GM23338 (cell line): ENCODE results near the gene NAP1L4. TPM values are rescaled to one million over a fixed set of nuclear protein-coding genes. Genes with fewer than 3 reads are reported as not detected.

Experiments used
- ATAC-seq: fragments of 200-7000 bp; cut with Tn5 transposase; 3 replicates; pipeline ENCODE4 v1.9.1; 2020
- DNase-seq: peaks from one replicate; pipeline ENCODE4 v3.0.0-alpha.2; 2015; ENCODE audit warnings: low spot score
- H2AFZ ChIP-seq: fragments of 200-600 bp; sonication (generic); 2 replicates; pipeline ENCODE4 v1.8.0; 2016; ENCODE audit warnings: antibody characterized with exemption, mild to moderate bottlenecking, moderate library complexity
- H3F3A ChIP-seq: fragments of 200-600 bp; sonication (generic); replicated peaks from 2 replicates; pipeline ENCODE4 v1.8.0; 2017; ENCODE audit warnings: antibody characterized with exemption, mixed run types, low read depth
- H3K27ac ChIP-seq: fragments of 200-600 bp; sonication (generic); 2 replicates; pipeline ENCODE4 v1.6.1; 2016; ENCODE audit warnings: low read depth
- H3K27me3 ChIP-seq: fragments of 200-600 bp; sonication (generic); 2 replicates; pipeline ENCODE4 v1.8.0; 2016; ENCODE audit warnings: mild to moderate bottlenecking, mixed run types, moderate library complexity; ENCODE audit not compliant: insufficient read depth
- H3K36me3 ChIP-seq: fragments of 200-600 bp; sonication (generic); 2 replicates; pipeline ENCODE4 v1.8.0; 2016; ENCODE audit warnings: mild to moderate bottlenecking; ENCODE audit not compliant: insufficient read depth
- H3K4me1 ChIP-seq: fragments of 200-600 bp; sonication (generic); 2 replicates; pipeline ENCODE4 v1.8.0; 2016; ENCODE audit warnings: mild to moderate bottlenecking, moderate library complexity; ENCODE audit not compliant: insufficient read depth
- H3K4me2 ChIP-seq: fragments of 200-600 bp; sonication (generic); 2 replicates; pipeline ENCODE4 v1.7.1; 2017; ENCODE audit warnings: mixed run types
- H3K4me3 ChIP-seq: fragments of 200-600 bp; sonication (generic); 2 replicates; pipeline ENCODE4 v1.6.1; 2016; ENCODE audit warnings: mixed run types
- H3K79me2 ChIP-seq: fragments of 200-600 bp; sonication (generic); replicated peaks from 2 replicates; pipeline ENCODE4 v1.8.0; 2017; ENCODE audit warnings: mild to moderate bottlenecking; ENCODE audit not compliant: insufficient read depth
- H3K9me2 ChIP-seq: fragments of 200-600 bp; sonication (generic); 2 replicates; pipeline ENCODE4 v1.8.0; 2017; ENCODE audit not compliant: insufficient read depth
- H4K20me1 ChIP-seq: fragments of 200-600 bp; sonication (generic); replicated peaks from 2 replicates; pipeline ENCODE4 v1.8.0; 2017; ENCODE audit warnings: mild to moderate bottlenecking; ENCODE audit not compliant: insufficient read depth
- H3K27ac Mint-ChIP-seq: 2 replicates; pipeline ENCODE4 v1.8.0; 2020; ENCODE audit warnings: inconsistent platforms, mild to moderate bottlenecking, moderate library complexity, mixed read lengths
- H3K27me3 Mint-ChIP-seq: 3 replicates; pipeline ENCODE4 v1.8.0; 2022; ENCODE audit warnings: low read depth, mild to moderate bottlenecking, moderate library complexity, mixed read lengths, inconsistent platforms; ENCODE audit not compliant: insufficient read depth, poor library complexity
- H3K36me3 Mint-ChIP-seq: 3 replicates; pipeline ENCODE4 v1.8.0; 2021; ENCODE audit warnings: low read depth, mild to moderate bottlenecking, inconsistent platforms, moderate library complexity, mixed read lengths
- H3K4me1 Mint-ChIP-seq: 3 replicates; pipeline ENCODE4 v1.8.0; 2020; ENCODE audit warnings: mild to moderate bottlenecking, inconsistent platforms, mixed read lengths
- H3K4me3 Mint-ChIP-seq: 3 replicates; pipeline ENCODE4 v1.8.0; 2021; ENCODE audit warnings: moderate library complexity, mild to moderate bottlenecking, inconsistent platforms, mixed read lengths
- H3K9me3 Mint-ChIP-seq: 3 replicates; pipeline ENCODE4 v1.8.0; 2020; ENCODE audit warnings: moderate library complexity, mild to moderate bottlenecking, inconsistent platforms, mixed read lengths
- CREB1 ChIP-seq: fragments of 250-450 bp; sonication (Bioruptor Pico); IDR thresholded peaks from 2 replicates; pipeline ENCODE4 v1.5.0; 2020; ENCODE audit warnings: low read depth, mild to moderate bottlenecking, moderate library complexity
- CTCF ChIP-seq, 2 experiments: fragments of 200-600 bp in 1 of 2; sonication (generic) in 1 of 2; conservative IDR thresholded peaks; 2 replicates each; pipeline versions ENCODE4 v1.5.1 to v1.6.1; 2016 to 2017; ENCODE audit warnings: antibody characterized with exemption in 2 of 2, low read depth in 2 of 2, mild to moderate bottlenecking in 2 of 2, moderate library complexity in 1 of 2
- ETS1 ChIP-seq: IDR thresholded peaks from 2 replicates; pipeline ENCODE4 v1.6.1; 2016; ENCODE audit warnings: antibody characterized with exemption
- EZH2 ChIP-seq: fragments of 200-600 bp; sonication (generic); IDR thresholded peaks from one replicate; pipeline ENCODE4 v1.8.0; 2017; ENCODE audit warnings: antibody characterized with exemption, mild to moderate bottlenecking, low read depth; ENCODE audit not compliant: unreplicated experiment
- EZH2phosphoT487 ChIP-seq: fragments of 200-600 bp; sonication (generic); IDR thresholded peaks from one replicate; pipeline ENCODE4 v1.8.1; 2018; ENCODE audit warnings: antibody characterized with exemption; ENCODE audit not compliant: unreplicated experiment
- JUNB ChIP-seq: IDR thresholded peaks from one replicate; pipeline ENCODE4 v1.6.1; 2016; ENCODE audit warnings: antibody characterized with exemption; ENCODE audit not compliant: unreplicated experiment
- NANOG ChIP-seq: IDR thresholded peaks from 2 replicates; pipeline ENCODE4 v1.6.1; 2016; ENCODE audit warnings: antibody characterized with exemption, borderline replicate concordance
- POLR2AphosphoS5 ChIP-seq: IDR thresholded peaks from 2 replicates; pipeline ENCODE4 v1.6.1; 2016; ENCODE audit warnings: antibody characterized with exemption, low read depth
- REST ChIP-seq: IDR thresholded peaks from one replicate; pipeline ENCODE4 v1.6.1; 2018; ENCODE audit warnings: antibody characterized with exemption; ENCODE audit not compliant: unreplicated experiment
- STAT1 ChIP-seq: IDR thresholded peaks from one replicate; pipeline ENCODE4 v1.6.1; 2016; ENCODE audit warnings: antibody characterized with exemption; ENCODE audit not compliant: unreplicated experiment
- ZNF114 ChIP-seq: fragments of 250-450 bp; sonication (Bioruptor Pico); IDR thresholded peaks from 2 replicates; pipeline ENCODE4 v1.5.0; 2020; ENCODE audit warnings: mild to moderate bottlenecking, moderate library complexity
- ZNF331 ChIP-seq: fragments of 250-450 bp; sonication (Bioruptor Pico); IDR thresholded peaks from 2 replicates; pipeline ENCODE4 v1.5.0; 2020; ENCODE audit warnings: low read depth, mild to moderate bottlenecking, moderate library complexity
- polyA plus RNA-seq: library from polyadenylated mRNA; unstranded; fragments of >200 nt; fragmentation: Nextera tagmentation; extraction: Ambion mirVana; gene quantifications from 2 replicates; pipeline ENCODE4 v1.2.1, GENCODE V29; 2016
- total RNA-seq: library from RNA; depleted of rRNA; stranded (reverse); fragments of >200 nt; shearing (Covaris generic); gene quantifications from 2 replicates; pipeline ENCODE4 v1.2.3, GENCODE V29; 2014
- TF ChIP-seq, protein P1 (sequence below): fragments of 250-450 bp; sonication (Bioruptor Pico); IDR thresholded peaks from 2 replicates; pipeline ENCODE4 v1.5.0; 2020; ENCODE audit warnings: mild to moderate bottlenecking, moderate library complexity

NAP1L4 gene
- total and polyA plus RNA-seq, 2 experiments from 2014 or later, result 181 to 189 TPM

- Histone ChIP-seq H3F3A (peaks cover 12% of the 10 kb centered on the region), H4K20me1 (no peaks in the 10 kb centered on the region), H3K4me3 (no peak overlapping the region), H3K36me3 (no peaks in the 10 kb centered on the region), H2AFZ (no peak overlapping the region), H3K4me2 (no peak overlapping the region), H3K27ac (no peak overlapping the region), H3K9me2 (no peaks in the 10 kb centered on the region), H3K27me3 (peaks cover 12% of the 10 kb centered on the region), H3K4me1 (peaks cover 6% of the 10 kb centered on the region; the same call in 1 of the 2 replicates), H3K79me2 (no peaks in the 10 kb centered on the region)
- TF ChIP-seq CREB1 (CRISPR knock-in tag) (no peak), ETS1 (no peak), ZNF114 (no peak), POLR2AphosphoS5 (no peak), NANOG (no peak), STAT1 (no peak), EZH2phosphoT487 (no peak), CTCF (conservative IDR thresholded peaks at IDR 0.05; ENCODE audit: low read depth in 2 of 2) (no peak), EZH2 (no peak), REST (no peak), ZNF331 (CRISPR knock-in tag) (no peak), JUNB (no peak)
- TF ChIP-seq, protein P1, sequence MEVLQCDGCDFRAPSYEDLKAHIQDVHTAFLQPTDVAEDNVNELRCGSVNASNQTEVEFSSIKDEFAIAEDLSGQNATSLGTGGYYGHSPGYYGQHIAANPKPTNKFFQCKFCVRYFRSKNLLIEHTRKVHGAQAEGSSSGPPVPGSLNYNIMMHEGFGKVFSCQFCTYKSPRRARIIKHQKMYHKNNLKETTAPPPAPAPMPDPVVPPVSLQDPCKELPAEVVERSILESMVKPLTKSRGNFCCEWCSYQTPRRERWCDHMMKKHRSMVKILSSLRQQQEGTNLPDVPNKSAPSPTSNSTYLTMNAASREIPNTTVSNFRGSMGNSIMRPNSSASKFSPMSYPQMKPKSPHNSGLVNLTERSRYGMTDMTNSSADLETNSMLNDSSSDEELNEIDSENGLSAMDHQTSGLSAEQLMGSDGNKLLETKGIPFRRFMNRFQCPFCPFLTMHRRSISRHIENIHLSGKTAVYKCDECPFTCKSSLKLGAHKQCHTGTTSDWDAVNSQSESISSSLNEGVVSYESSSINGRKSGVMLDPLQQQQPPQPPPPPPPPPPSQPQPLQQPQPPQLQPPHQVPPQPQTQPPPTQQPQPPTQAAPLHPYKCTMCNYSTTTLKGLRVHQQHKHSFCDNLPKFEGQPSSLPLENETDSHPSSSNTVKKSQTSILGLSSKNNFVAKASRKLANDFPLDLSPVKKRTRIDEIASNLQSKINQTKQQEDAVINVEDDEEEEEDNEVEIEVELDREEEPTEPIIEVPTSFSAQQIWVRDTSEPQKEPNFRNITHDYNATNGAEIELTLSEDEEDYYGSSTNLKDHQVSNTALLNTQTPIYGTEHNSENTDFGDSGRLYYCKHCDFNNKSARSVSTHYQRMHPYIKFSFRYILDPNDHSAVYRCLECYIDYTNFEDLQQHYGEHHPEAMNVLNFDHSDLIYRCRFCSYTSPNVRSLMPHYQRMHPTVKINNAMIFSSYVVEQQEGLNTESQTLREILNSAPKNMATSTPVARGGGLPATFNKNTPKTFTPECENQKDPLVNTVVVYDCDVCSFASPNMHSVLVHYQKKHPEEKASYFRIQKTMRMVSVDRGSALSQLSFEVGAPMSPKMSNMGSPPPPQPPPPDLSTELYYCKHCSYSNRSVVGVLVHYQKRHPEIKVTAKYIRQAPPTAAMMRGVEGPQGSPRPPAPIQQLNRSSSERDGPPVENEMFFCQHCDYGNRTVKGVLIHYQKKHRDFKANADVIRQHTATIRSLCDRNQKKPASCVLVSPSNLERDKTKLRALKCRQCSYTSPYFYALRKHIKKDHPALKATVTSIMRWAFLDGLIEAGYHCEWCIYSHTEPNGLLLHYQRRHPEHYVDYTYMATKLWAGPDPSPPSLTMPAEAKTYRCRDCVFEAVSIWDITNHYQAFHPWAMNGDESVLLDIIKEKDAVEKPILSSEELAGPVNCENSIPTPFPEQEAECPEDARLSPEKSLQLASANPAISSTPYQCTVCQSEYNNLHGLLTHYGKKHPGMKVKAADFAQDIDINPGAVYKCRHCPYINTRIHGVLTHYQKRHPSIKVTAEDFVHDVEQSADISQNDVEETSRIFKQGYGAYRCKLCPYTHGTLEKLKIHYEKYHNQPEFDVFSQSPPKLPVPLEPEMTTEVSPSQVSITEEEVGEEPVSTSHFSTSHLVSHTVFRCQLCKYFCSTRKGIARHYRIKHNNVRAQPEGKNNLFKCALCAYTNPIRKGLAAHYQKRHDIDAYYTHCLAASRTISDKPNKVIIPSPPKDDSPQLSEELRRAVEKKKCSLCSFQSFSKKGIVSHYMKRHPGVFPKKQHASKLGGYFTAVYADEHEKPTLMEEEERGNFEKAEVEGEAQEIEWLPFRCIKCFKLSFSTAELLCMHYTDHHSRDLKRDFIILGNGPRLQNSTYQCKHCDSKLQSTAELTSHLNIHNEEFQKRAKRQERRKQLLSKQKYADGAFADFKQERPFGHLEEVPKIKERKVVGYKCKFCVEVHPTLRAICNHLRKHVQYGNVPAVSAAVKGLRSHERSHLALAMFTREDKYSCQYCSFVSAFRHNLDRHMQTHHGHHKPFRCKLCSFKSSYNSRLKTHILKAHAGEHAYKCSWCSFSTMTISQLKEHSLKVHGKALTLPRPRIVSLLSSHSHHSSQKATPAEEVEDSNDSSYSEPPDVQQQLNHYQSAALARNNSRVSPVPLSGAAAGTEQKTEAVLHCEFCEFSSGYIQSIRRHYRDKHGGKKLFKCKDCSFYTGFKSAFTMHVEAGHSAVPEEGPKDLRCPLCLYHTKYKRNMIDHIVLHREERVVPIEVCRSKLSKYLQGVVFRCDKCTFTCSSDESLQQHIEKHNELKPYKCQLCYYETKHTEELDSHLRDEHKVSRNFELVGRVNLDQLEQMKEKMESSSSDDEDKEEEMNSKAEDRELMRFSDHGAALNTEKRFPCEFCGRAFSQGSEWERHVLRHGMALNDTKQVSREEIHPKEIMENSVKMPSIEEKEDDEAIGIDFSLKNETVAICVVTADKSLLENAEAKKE, result no peak
- Mint-ChIP-seq H3K4me3 (no peak overlapping the region), H3K36me3 (peaks cover 26% of the 10 kb centered on the region), H3K27me3 (peaks cover 42% of the 10 kb centered on the region), H3K4me1 (peaks cover 6% of the 10 kb centered on the region; the same call in 1 of the 3 replicates), H3K9me3 (peaks cover 37% of the 10 kb centered on the region), H3K27ac (no peak overlapping the region)
- DNase-seq (no peak), ATAC-seq (no peak)
These were observed 57.4 kb downstream of the NAP1L4 start for GRCh38 chr11:2934611-2935239.
